ENCODE measurements around the gene BACH2.

Gene BACH2

DNA sequence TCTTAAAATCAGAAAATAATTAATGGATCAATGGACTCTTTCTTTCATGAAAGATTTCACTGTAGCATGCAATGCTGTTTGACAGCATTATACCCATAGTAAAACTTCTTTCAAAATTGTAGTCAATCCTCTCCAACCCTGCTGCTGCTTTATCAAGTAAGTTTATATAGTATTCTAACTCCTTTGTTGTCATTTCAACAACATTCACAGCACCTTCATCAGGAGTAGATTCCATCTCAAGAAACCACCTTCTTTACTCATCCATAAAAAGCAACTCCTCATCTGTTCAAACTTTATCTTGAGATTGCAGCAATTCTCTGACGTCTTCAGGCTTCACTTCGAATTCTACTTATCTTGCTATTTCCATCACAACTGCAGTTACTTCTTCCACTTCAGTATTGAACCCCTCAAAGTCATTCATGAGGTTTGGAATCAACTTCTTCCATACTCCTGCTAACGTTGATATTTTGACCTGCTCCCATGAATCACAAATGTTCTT is 26.4 kb upstream of the BACH2 start:
- Histone ChIP-seq H3K27ac (ENCODE audit: low read depth, low read length, severe bottlenecking) (no peak overlapping the region), H3K4me1 (ENCODE audit: control insufficient read depth, insufficient read depth, low read length, poor library complexity, severe bottlenecking) (no peaks in the 10 kb centered on the region), H3K36me3 (ENCODE audit: control insufficient read depth, insufficient read depth, low read length) (no peaks in the 10 kb centered on the region), H3K9me3 (ENCODE audit: control insufficient read depth, low read length) (no peaks in the 10 kb centered on the region), H3K4me3 (ENCODE audit: extremely low read depth, insufficient read depth, low read length, poor library complexity, severe bottlenecking) (no peak overlapping the region)
- 85 to 93% methylated on average over 3 of the region's 3 CpGs for WGBS, 2 experiments (ENCODE audit: insufficient coverage in 2 of 2)

DNA sequence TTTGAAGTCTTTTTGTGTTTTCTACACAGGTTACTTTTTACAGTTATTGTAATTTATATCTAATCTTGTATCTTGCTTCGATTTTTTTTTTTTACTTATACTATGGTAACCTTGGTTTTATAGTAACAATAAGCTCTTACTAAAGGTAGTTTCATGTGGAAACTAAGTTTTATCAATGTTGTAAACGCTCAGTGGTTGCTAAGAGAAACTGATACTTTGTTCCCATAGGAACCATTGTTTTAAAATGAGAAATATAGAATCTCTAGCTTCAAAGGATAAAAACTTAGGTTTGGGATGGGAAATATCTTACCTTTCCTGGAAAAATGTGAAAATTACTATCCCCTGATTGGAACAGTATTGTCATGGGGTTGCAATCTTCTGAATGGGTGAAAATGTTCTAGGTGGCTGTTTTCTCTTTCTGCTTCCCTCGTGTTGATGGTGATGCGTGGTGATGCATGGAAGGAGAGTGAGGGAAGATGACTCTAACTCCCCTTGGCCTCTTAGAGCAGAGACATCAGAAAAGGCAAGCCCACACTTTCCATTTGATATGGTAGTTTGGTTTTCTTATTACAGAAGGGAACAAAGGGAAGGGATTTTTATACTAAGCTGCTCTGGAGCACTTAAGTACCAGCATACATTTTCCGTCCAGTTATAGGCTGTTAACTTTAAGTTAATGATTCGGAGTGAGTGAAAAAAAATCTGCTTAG is 23.5 kb upstream of the BACH2 start:
- Histone ChIP-seq H3K36me3 (ENCODE audit: control insufficient read depth, insufficient read depth, low read length) (no peaks in the 10 kb centered on the region), H3K4me3 (ENCODE audit: extremely low read depth, insufficient read depth, low read length, poor library complexity, severe bottlenecking) (no peak overlapping the region), H3K9me3 (ENCODE audit: control insufficient read depth, low read length) (no peaks in the 10 kb centered on the region), H3K27ac (ENCODE audit: low read depth, low read length, severe bottlenecking) (no peak overlapping the region), H3K4me1 (ENCODE audit: control insufficient read depth, insufficient read depth, low read length, poor library complexity, severe bottlenecking) (no peaks in the 10 kb centered on the region)
- 90 to 96% methylated on average over 2 of the region's 6 CpGs for WGBS, 2 experiments (ENCODE audit: insufficient coverage in 2 of 2)

DNA sequence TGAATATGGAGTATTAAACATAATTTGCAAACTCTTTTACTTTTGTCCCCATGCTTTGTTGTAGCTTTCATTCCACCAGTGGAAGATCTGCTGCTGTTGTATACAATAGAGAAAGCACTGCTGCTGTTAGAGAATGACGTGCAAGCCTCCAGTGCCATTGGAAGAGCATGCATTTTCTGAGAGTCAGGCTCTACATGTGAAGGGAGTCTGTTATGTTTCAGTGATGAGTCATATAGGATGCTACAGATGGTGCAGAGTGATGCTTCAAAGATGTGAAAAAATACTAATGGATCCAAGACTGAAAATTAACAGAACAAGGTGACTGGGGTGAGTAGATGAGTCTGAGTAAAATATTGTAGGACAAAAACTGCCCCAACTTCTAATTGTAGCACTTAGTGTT is 22.4 kb upstream of the BACH2 start:
- no peak overlapping the region for H3K27ac ChIP-seq (ENCODE audit: low read depth, low read length, severe bottlenecking)
- no peaks in the 10 kb centered on the region for H3K9me3 ChIP-seq (ENCODE audit: control insufficient read depth, low read length)
- 67 to 80% methylated on average over 1 of the region's 1 CpG for WGBS, 2 experiments (ENCODE audit: insufficient coverage in 2 of 2)

DNA sequence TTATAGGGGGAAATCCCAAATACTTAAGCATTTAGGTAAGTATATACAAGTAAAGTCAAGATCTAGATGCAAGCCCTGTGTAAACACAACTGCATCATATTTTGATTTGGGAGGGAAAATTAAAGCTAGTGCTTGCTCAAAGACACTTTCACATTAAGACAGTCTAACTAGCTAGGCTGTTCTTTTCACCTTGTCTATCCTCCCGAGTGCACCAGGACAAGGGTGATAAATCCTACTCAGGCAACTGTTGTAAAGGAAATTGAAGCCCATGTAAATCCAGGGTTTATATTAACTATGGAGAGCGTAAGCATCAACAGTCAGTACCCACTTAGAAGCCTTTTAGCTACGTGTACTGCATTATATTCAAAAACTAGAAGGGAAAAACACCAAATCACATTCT is 19.3 kb upstream of the BACH2 start:
- WGBS, 2 experiments (ENCODE audit: insufficient coverage in 2 of 2): 85% methylated on average over 2 of the region's 3 CpGs; no CpG with 5 or more reads in 1 of the 2 experiments
- no peak overlapping the region for H3K27ac ChIP-seq (ENCODE audit: low read depth, low read length, severe bottlenecking)
- no peaks in the 10 kb centered on the region for H3K36me3 ChIP-seq (ENCODE audit: control insufficient read depth, insufficient read depth, low read length)
- no peaks in the 10 kb centered on the region for H3K9me3 ChIP-seq (ENCODE audit: control insufficient read depth, low read length)
- no peaks in the 10 kb centered on the region for H3K4me1 ChIP-seq (ENCODE audit: control insufficient read depth, insufficient read depth, low read length, poor library complexity, severe bottlenecking)
- no peak overlapping the region for H3K4me3 ChIP-seq (ENCODE audit: extremely low read depth, insufficient read depth, low read length, poor library complexity, severe bottlenecking)

More for the DNA sequence above, 22.4 kb upstream of the BACH2 start:
- H3K4me3 ChIP-seq (ENCODE audit: extremely low read depth, insufficient read depth, low read length, poor library complexity, severe bottlenecking): no peak overlapping the region
- no peaks in the 10 kb centered on the region for H3K4me1 ChIP-seq (ENCODE audit: control insufficient read depth, insufficient read depth, low read length, poor library complexity, severe bottlenecking)
- H3K36me3 ChIP-seq (ENCODE audit: control insufficient read depth, insufficient read depth, low read length): no peaks in the 10 kb centered on the region

DNA sequence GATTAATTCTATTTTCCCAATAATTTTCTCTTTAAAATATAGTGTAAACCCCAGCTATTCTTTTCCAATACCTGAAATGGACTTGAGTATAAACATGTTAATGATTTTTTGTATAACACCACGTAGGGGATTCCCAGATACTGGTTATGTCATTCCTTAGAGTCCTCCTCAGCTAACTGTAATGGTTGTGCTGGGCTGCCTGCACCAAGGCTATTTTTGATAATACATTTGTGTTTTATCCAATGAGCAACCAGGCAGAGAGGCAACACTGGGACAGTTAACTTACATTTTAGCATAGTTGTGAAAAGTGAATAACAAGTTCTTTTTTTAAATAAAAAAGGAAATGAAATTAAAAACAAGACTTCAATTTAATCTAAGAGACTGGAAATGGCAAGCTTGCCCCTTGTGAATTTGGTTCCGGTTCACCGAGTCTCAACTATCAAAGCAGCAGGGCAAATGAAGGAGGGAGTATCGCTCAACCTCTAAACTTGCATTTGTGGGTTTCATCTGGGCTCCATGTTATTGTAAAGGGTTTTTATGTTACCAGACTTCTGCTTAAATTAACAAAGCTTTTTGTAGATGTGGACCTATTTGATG is 18.8 kb upstream of the BACH2 start:
- Histone ChIP-seq H3K36me3 (ENCODE audit: control insufficient read depth, insufficient read depth, low read length) (no peaks in the 10 kb centered on the region), H3K27ac (ENCODE audit: low read depth, low read length, severe bottlenecking) (no peak overlapping the region), H3K9me3 (ENCODE audit: control insufficient read depth, low read length) (no peaks in the 10 kb centered on the region), H3K4me1 (ENCODE audit: control insufficient read depth, insufficient read depth, low read length, poor library complexity, severe bottlenecking) (no peaks in the 10 kb centered on the region), H3K4me3 (ENCODE audit: extremely low read depth, insufficient read depth, low read length, poor library complexity, severe bottlenecking) (no peak overlapping the region)
- WGBS, 2 experiments (ENCODE audit: insufficient coverage in 2 of 2): 87 to 94% methylated on average over 2 to 3 of the region's 4 CpGs

DNA sequence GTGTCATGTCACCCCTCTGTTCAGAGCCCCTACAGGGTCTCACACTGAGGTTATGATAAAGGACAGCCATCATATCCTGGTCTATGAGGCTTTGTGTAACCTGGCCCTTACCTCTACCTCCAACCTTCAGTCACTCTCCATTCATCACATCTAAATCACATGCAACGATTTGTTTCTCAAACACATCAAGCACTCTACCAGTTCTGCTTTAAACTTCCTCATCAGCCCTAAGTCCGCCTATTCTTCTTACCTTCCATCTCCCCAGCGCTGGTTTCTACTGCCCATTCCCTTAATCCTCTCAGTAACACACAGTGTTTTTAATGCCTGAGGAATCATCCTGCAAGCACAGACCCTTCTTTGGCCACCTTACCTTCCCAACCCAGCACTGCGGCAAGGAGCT is 17.9 kb upstream of the BACH2 start:
- Histone ChIP-seq H3K4me3 (ENCODE audit: extremely low read depth, insufficient read depth, low read length, poor library complexity, severe bottlenecking) (no peak overlapping the region), H3K4me1 (ENCODE audit: control insufficient read depth, insufficient read depth, low read length, poor library complexity, severe bottlenecking) (no peaks in the 10 kb centered on the region), H3K9me3 (ENCODE audit: control insufficient read depth, low read length) (no peaks in the 10 kb centered on the region), H3K36me3 (ENCODE audit: control insufficient read depth, insufficient read depth, low read length) (no peaks in the 10 kb centered on the region), H3K27ac (ENCODE audit: low read depth, low read length, severe bottlenecking) (no peak overlapping the region)
- 83 to 94% methylated on average over 3 of the region's 4 CpGs for WGBS, 2 experiments (ENCODE audit: insufficient coverage in 2 of 2)

DNA sequence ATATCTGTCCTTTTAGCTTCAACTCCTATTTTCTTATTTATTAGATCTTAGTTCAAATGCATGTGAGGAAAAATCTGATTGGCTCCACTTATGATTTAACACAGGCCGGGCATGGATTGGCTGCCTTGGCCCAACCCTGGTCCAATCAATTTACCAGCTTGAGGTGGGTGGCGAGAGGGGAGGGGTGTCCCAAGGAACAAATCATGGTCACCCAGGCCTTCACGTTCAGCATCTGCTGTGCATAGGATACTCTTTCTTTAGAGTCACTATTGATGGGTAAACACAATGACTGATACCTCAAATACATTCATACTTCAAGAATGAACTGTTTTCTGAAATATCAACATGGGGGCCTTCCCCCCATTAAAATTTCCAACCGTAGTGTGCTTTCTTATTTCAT is 14.9 kb upstream of the BACH2 start:
- H3K27ac ChIP-seq (ENCODE audit: low read depth, low read length, severe bottlenecking): no peak overlapping the region
- no peak overlapping the region for H3K4me3 ChIP-seq (ENCODE audit: extremely low read depth, insufficient read depth, low read length, poor library complexity, severe bottlenecking)
- H3K4me1 ChIP-seq (ENCODE audit: control insufficient read depth, insufficient read depth, low read length, poor library complexity, severe bottlenecking): no peaks in the 10 kb centered on the region
- WGBS, 2 experiments (ENCODE audit: insufficient coverage in 2 of 2): 86% methylated on average over 1 of the region's 4 CpGs; no CpG with 5 or more reads in 1 of the 2 experiments
- no peaks in the 10 kb centered on the region for H3K36me3 ChIP-seq (ENCODE audit: control insufficient read depth, insufficient read depth, low read length)
- no peaks in the 10 kb centered on the region for H3K9me3 ChIP-seq (ENCODE audit: control insufficient read depth, low read length)

- H3K27ac ChIP-seq (ENCODE audit: low read depth, low read length, severe bottlenecking): no peak overlapping the region
- no peaks in the 10 kb centered on the region for H3K9me3 ChIP-seq (ENCODE audit: control insufficient read depth, low read length)
- peaks cover 7% of the 10 kb centered on the region for H3K4me1 ChIP-seq (ENCODE audit: control insufficient read depth, insufficient read depth, low read length, poor library complexity, severe bottlenecking)
- H3K36me3 ChIP-seq (ENCODE audit: control insufficient read depth, insufficient read depth, low read length): no peaks in the 10 kb centered on the region
- H3K4me3 ChIP-seq (ENCODE audit: extremely low read depth, insufficient read depth, low read length, poor library complexity, severe bottlenecking): no peak overlapping the region
- WGBS, 2 experiments (ENCODE audit: insufficient coverage in 2 of 2): no CpG with 5 or more reads among the region's 1 CpG
Observed at GRCh38 chr6:90305800-90306448, 9.3 kb upstream of the BACH2 start.

- no peak overlapping the region for H3K27ac ChIP-seq (ENCODE audit: low read depth, low read length, severe bottlenecking)
- 89 to 91% methylated on average over 1 to 5 of the region's 5 CpGs for WGBS, 2 experiments (ENCODE audit: insufficient coverage in 2 of 2)
- H3K9me3 ChIP-seq (ENCODE audit: control insufficient read depth, low read length): no peaks in the 10 kb centered on the region
- no peaks in the 10 kb centered on the region for H3K36me3 ChIP-seq (ENCODE audit: control insufficient read depth, insufficient read depth, low read length)
- no peak overlapping the region for H3K4me3 ChIP-seq (ENCODE audit: extremely low read depth, insufficient read depth, low read length, poor library complexity, severe bottlenecking)
- peaks cover 7% of the 10 kb centered on the region for H3K4me1 ChIP-seq (ENCODE audit: control insufficient read depth, insufficient read depth, low read length, poor library complexity, severe bottlenecking)
Observed at GRCh38 chr6:90304308-90304707, 7.7 kb upstream of the BACH2 start.

- WGBS, 2 experiments (ENCODE audit: insufficient coverage in 2 of 2): 71 to 88% methylated on average over 2 of the region's 2 CpGs
- H3K9me3 ChIP-seq (ENCODE audit: control insufficient read depth, low read length): no peaks in the 10 kb centered on the region
- H3K27ac ChIP-seq (ENCODE audit: low read depth, low read length, severe bottlenecking): no peak overlapping the region
- H3K4me3 ChIP-seq (ENCODE audit: extremely low read depth, insufficient read depth, low read length, poor library complexity, severe bottlenecking): no peak overlapping the region
- H3K4me1 ChIP-seq (ENCODE audit: control insufficient read depth, insufficient read depth, low read length, poor library complexity, severe bottlenecking): peaks cover 7% of the 10 kb centered on the region
- H3K36me3 ChIP-seq (ENCODE audit: control insufficient read depth, insufficient read depth, low read length): no peaks in the 10 kb centered on the region
Observed at GRCh38 chr6:90303039-90303438, 6.4 kb upstream of the BACH2 start.

DNA sequence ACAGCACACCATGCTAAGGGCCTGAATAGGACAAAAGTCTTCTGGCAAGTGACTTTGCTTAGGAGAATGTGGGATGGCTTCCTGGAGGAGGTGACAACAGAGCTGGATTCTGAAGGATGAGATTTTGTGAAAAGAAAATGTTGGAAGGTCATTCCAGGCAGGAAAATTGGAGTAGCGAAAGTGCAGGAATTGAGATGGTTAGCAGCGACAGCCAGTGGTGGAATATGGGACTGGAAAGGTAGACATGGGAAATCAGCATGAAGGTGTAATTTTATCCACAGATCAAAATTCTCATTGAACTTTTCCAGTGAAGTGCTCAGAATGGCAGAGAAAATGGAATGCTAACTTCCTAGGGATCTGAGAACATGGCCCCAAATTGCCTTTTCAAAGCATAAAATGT is 5.7 kb upstream of the BACH2 start:
- Histone ChIP-seq H3K27ac (ENCODE audit: low read depth, low read length, severe bottlenecking) (no peak overlapping the region), H3K36me3 (ENCODE audit: control insufficient read depth, insufficient read depth, low read length) (no peaks in the 10 kb centered on the region), H3K4me3 (ENCODE audit: extremely low read depth, insufficient read depth, low read length, poor library complexity, severe bottlenecking) (no peak overlapping the region), H3K4me1 (ENCODE audit: control insufficient read depth, insufficient read depth, low read length, poor library complexity, severe bottlenecking) (peaks cover 11% of the 10 kb centered on the region), H3K9me3 (ENCODE audit: control insufficient read depth, low read length) (no peaks in the 10 kb centered on the region)
- WGBS, 2 experiments (ENCODE audit: insufficient coverage in 2 of 2): 67 to 90% methylated on average over 1 to 2 of the region's 2 CpGs

Measured in mesodermal cell (in vitro differentiated cells).